K562 (cell line): ENCODE measurements around the gene DSG3. TPM values are rescaled to one million over a fixed set of nuclear protein-coding genes. Genes with fewer than 3 reads are reported as not detected.

Experiments used
- ASH1L ChIP-seq: fragments of 450-650 bp; IDR thresholded peaks from 2 replicates; pipeline ENCODE4 v1.6.1; 2018; ENCODE audit warnings: borderline replicate concordance, mild to moderate bottlenecking, low read depth; ENCODE audit not compliant: partially characterized antibody
- FOXM1 ChIP-seq, 2 experiments: fragments of 450-650 bp in 1 of 2; sonication (generic) in 1 of 2; formaldehyde crosslinking in 1 of 2; IDR thresholded peaks; 2 replicates each; pipeline versions ENCODE4 v1.6.1 to v1.9.0; 2017 to 2022; ENCODE audit warnings: low read depth in 2 of 2, mild to moderate bottlenecking in 2 of 2, missing genetic modification reagents in 1 of 2, moderate library complexity in 1 of 2
- GABPA ChIP-seq: fragments of 200-800 bp; sonication (Bioruptor generic); conservative IDR thresholded peaks from 2 replicates; pipeline ENCODE4 v1.6.1; 2016; ENCODE audit warnings: low read depth, missing genetic modification characterization, missing compliant biosample characterization
- MXI1 ChIP-seq: IDR thresholded peaks from 2 replicates; pipeline ENCODE4 v1.6.1; 2011; ENCODE audit warnings: low read depth, mild to moderate bottlenecking, improper control_type of control experiment, low read length
- NBN ChIP-seq: fragments of 450-650 bp; IDR thresholded peaks from 2 replicates; pipeline ENCODE4 v1.6.1; 2016; ENCODE audit warnings: low read depth, mild to moderate bottlenecking
- ZNF232 ChIP-seq: sonication (generic); formaldehyde crosslinking; IDR thresholded peaks from 2 replicates; pipeline ENCODE4 v1.8.0; 2022; ENCODE audit warnings: mild to moderate bottlenecking, missing genetic modification reagents
- ZNF407 ChIP-seq: fragments of 450-650 bp; IDR thresholded peaks from 2 replicates; pipeline ENCODE4 v1.6.1; 2016; ENCODE audit warnings: low read depth
- ZNF583 ChIP-seq: fragments of 250-450 bp; sonication (Bioruptor Pico); IDR thresholded peaks from 2 replicates; pipeline ENCODE4 v1.4.0; 2020
- polyA plus RNA-seq, 8 experiments: library from polyadenylated mRNA; depleted of rRNA in 4 of 8; stranded (reverse) in 5 of 8; unstranded in 3 of 8; fragments of >200 nt; fragmentation: Nextera tagmentation in 2 of 8; fragmentation: Illumina TruSeq in 1 of 8; extraction: Ambion mirVana in 2 of 8; extraction: Trizol in 1 of 8; gene quantifications; 2 replicates each; pipeline versions ENCODE4 v1.2.1 to v1.2.3, GENCODE V29; 2011 to 2014; ENCODE audit warnings: inconsistent platforms in 1 of 8, missing spikeins in 1 of 8
- total RNA-seq, 7 experiments: library from RNA; depleted of rRNA in 6 of 7; stranded (reverse); fragments of >200 nt in 6 of 7; fragmentation: Illumina TruSeq in 2 of 7; extraction: Trizol in 2 of 7; gene quantifications; 2 replicates each; pipeline versions ENCODE4 v1.2.1 to v1.2.3, GENCODE V29; 2011 to 2021; ENCODE audit warnings: low replicate concordance in 1 of 7
- TF ChIP-seq, protein P1 (sequence below): fragments of 250-450 bp; sonication (Bioruptor Pico); IDR thresholded peaks from 2 replicates; pipeline ENCODE4 v1.4.0; 2020; ENCODE audit warnings: mild to moderate bottlenecking, moderate library complexity, borderline replicate concordance
- TF ChIP-seq, protein P2 (sequence below): sonication (generic); formaldehyde crosslinking; IDR thresholded peaks from 2 replicates; pipeline ENCODE4 v1.9.0; 2022; ENCODE audit warnings: mild to moderate bottlenecking, missing genetic modification reagents
- TF ChIP-seq, protein P3 (sequence below): sonication (generic); formaldehyde crosslinking; IDR thresholded peaks from 2 replicates; pipeline ENCODE4 v1.4.0; 2020; ENCODE audit warnings: mild to moderate bottlenecking, missing genetic modification reagents

DSG3 gene
- total and polyA plus RNA-seq, 9 of the 15 experiments (the other 6 are each of a cell fraction or from before 2014, with no cell fraction given): 0.04 to 0.18 (median 0.07) TPM; not detected in 1

- TF ChIP-seq NBN: 0 out of 2 replicates have a peak, but pooled peaks have one; percentile 34
- TF ChIP-seq ASH1L: peak; percentile 31
- TF ChIP-seq, protein P1, sequence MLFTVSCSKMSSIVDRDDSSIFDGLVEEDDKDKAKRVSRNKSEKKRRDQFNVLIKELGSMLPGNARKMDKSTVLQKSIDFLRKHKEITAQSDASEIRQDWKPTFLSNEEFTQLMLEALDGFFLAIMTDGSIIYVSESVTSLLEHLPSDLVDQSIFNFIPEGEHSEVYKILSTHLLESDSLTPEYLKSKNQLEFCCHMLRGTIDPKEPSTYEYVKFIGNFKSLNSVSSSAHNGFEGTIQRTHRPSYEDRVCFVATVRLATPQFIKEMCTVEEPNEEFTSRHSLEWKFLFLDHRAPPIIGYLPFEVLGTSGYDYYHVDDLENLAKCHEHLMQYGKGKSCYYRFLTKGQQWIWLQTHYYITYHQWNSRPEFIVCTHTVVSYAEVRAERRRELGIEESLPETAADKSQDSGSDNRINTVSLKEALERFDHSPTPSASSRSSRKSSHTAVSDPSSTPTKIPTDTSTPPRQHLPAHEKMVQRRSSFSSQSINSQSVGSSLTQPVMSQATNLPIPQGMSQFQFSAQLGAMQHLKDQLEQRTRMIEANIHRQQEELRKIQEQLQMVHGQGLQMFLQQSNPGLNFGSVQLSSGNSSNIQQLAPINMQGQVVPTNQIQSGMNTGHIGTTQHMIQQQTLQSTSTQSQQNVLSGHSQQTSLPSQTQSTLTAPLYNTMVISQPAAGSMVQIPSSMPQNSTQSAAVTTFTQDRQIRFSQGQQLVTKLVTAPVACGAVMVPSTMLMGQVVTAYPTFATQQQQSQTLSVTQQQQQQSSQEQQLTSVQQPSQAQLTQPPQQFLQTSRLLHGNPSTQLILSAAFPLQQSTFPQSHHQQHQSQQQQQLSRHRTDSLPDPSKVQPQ (CRISPR knock-in tag): no peak
- peak; percentile 69 for TF ChIP-seq GABPA (tag)
- TF ChIP-seq ZNF232 (CRISPR knock-in tag): no peak
- no peak for TF ChIP-seq ZNF583 (CRISPR knock-in tag)
- TF ChIP-seq FOXM1 (IDR thresholded peaks at IDR 0.05; ENCODE audit: low read depth): no peak
- no peak for TF ChIP-seq FOXM1 (CRISPR knock-in tag; IDR thresholded peaks at IDR 0.05; ENCODE audit: low read depth)
- TF ChIP-seq, protein P2, sequence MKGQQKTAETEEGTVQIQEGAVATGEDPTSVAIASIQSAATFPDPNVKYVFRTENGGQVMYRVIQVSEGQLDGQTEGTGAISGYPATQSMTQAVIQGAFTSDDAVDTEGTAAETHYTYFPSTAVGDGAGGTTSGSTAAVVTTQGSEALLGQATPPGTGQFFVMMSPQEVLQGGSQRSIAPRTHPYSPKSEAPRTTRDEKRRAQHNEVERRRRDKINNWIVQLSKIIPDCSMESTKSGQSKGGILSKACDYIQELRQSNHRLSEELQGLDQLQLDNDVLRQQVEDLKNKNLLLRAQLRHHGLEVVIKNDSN (CRISPR knock-in tag): no peak
- 0 out of 2 replicates have a peak, but pooled peaks have one; percentile 36 for TF ChIP-seq MXI1
- TF ChIP-seq, protein P3, sequence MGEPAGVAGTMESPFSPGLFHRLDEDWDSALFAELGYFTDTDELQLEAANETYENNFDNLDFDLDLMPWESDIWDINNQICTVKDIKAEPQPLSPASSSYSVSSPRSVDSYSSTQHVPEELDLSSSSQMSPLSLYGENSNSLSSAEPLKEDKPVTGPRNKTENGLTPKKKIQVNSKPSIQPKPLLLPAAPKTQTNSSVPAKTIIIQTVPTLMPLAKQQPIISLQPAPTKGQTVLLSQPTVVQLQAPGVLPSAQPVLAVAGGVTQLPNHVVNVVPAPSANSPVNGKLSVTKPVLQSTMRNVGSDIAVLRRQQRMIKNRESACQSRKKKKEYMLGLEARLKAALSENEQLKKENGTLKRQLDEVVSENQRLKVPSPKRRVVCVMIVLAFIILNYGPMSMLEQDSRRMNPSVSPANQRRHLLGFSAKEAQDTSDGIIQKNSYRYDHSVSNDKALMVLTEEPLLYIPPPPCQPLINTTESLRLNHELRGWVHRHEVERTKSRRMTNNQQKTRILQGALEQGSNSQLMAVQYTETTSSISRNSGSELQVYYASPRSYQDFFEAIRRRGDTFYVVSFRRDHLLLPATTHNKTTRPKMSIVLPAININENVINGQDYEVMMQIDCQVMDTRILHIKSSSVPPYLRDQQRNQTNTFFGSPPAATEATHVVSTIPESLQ (CRISPR knock-in tag): no peak
- TF ChIP-seq ZNF407: no peak
Observed at GRCh38 chr18:31498574-31499524, 51.3 kb downstream of the DSG3 start (continued).
